ENCODE data around the gene MSLN.

DNA sequence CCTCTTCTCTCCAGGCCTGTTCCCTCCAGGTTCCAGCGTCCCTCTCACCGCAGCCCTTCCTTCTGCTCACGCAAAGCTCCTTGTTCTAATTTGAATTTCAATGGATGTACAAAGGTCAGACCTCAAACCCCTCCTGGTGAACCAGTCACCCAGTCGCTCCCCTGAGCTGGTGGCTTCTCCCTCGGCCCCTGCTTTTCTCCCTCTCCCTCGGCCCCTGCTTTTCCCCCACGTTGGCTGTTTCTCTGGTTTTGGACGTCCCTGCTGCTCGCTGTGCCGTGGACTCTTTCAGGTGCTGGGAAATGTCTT is 8.6 kb upstream of the MSLN start:
- TF ChIP-seq, protein P1, sequence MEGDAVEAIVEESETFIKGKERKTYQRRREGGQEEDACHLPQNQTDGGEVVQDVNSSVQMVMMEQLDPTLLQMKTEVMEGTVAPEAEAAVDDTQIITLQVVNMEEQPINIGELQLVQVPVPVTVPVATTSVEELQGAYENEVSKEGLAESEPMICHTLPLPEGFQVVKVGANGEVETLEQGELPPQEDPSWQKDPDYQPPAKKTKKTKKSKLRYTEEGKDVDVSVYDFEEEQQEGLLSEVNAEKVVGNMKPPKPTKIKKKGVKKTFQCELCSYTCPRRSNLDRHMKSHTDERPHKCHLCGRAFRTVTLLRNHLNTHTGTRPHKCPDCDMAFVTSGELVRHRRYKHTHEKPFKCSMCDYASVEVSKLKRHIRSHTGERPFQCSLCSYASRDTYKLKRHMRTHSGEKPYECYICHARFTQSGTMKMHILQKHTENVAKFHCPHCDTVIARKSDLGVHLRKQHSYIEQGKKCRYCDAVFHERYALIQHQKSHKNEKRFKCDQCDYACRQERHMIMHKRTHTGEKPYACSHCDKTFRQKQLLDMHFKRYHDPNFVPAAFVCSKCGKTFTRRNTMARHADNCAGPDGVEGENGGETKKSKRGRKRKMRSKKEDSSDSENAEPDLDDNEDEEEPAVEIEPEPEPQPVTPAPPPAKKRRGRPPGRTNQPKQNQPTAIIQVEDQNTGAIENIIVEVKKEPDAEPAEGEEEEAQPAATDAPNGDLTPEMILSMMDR (conservative IDR thresholded peaks at IDR 0.05): no peak
- TF ChIP-seq ZFX (IDR thresholded peaks at IDR 0.05): no peak
